GM15510 (cell line): ENCODE results near the gene KLF11.

Experiments used
- POLR2A ChIP-seq: IDR thresholded peaks from 3 replicates; pipeline ENCODE4 v1.6.1; 2011; ENCODE audit warnings: borderline replicate concordance; ENCODE audit not compliant: insufficient read length; ENCODE audit errors: extremely low read depth

Gene KLF11

GRCh38 chr2:10047616-10048500, 4.5 kb downstream of the KLF11 start:
- TF ChIP-seq POLR2A, result no peak

DNA sequence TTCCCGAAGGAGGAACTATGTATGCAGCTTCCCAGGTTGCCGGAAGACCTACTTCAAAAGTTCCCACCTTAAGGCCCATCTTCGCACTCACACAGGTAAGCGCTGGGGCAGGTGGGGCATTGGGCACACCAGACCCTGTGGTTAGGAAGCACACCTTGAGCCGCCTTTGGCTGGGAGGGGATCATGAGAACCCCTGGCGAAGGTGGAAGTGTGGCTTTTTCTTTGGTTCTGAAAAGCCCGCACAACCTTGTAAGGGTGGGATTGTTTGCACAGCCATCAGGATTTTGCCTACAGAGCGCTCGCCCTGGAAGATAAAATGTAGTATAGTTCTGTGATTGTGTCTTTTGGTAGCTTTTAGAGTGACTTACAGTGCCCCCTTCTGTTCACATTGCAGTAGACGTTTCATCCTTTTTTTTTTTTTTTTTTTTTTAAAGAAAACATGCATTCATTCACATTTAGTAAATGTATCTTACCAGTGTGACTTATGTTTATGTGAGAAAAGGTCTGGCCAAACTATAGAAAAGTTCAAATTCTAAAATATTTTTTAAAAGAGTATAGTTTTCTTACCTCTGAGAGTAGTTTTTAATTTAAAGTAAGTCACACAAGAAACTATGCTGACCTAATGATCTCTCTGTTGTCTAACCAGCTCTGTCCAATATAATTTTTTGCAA, 5.3 kb downstream of the KLF11 start:
- TF ChIP-seq POLR2A, result no peak

- TF ChIP-seq POLR2A, result no peak
Measured at GRCh38 chr2:10052216-10052615, 8.9 kb downstream of the KLF11 start.

DNA sequence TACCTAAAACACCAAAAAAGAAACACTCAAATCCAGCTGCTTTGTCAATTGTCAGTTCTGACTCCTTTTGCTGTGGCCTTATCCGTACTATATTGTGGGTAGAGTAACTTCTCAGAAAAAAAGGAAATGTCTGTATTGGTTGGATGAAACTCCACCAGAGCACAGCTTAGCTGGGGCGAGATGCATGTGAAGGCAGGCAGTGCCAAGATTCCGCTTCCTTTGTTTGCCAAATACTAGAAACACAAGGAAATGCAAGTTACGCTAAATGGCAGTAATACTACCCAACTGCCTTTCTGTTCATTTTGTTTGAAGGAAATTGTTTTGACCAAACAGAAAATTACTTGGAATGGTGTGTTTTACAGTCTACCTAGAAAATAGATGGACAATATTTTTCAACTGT, 10.0 kb downstream of the KLF11 start:
- TF ChIP-seq POLR2A, result no peak

- TF ChIP-seq POLR2A, result no peak
Measured at GRCh38 chr2:10054424-10054823, 11.1 kb downstream of the KLF11 start.

DNA sequence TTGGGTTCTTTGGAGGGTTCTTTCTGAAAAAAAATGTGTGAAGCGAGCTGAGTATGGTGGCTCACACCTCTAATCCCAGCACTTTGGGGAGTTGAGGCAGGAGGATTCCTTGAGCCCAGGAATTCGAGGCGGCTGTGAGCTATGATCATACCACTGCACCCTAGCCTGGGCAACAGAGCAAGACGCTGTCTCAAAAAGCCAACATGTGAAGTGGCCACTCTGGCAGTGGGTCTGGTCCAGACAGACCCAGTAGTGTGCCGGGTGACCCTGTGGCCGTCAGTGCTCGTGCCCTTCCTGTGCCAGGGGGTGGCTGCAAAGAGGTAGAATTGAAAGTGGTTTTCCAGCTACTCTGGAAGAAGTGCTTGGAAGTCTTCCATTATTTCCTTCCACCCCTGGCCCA, 11.6 kb downstream of the KLF11 start:
- no peak for TF ChIP-seq POLR2A

DNA sequence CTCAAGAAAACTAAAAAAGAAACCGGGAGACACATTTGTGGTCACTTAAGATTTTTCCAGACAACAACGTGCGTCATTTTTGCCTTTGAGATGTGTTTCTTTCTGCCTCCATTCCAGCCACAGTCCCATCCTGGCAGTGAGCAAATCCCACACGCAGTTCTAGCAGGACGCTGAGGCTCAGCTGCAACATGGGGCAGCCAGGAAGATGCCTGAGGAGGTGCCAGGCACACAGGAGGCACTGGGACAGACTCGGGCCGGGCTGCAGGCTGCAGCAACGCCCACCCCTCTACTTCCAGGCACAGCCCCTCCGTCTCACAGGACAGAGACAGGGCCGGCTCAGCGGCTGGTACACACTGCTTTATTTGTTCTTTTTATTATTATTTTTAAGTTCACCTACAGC, 13.1 kb downstream of the KLF11 start:
- no peak for TF ChIP-seq POLR2A

DNA sequence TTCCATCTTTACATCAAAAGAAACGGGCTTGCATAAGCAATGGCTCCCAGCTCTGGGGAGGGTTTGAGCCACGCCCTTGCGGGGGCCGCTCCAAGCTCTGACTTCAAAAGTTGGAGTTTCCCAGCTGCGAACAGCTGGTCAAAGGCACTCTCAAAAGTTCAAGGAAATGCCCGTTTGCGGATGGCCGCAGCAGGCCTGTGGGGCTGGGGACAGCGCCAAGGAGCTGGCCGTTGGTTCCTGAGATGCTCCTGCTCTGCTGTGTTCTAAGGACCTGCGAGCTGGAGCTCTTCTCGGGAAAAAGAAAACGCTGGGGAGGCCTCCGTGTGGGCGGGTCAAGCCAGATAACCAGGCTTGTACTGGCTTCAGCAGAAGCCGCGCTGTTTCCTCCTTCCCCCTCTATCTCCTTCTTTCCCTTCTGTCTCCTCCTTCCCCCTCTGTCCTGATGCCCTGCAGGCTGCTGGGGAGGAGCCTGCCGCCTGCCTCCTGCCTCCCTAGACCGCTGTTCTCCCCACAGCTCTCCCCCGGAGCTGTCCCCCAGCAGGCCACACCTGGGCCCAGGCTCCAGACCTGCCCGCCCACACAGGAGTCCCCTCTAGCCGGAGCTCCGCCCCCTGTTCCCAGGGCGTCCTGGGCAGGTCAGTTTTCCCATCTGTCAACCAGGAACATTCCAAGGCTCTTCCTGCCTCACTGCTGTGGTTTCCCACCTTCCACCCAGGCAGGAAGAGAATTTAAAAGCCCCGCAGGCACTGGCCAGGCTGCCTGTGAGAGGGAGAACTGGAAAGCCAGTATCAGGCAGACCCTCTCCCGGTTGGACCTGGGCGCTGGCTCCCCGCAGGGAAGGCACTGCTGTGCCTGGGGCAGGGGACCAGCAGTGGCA, 14.1 kb downstream of the KLF11 start:
- no peak for TF ChIP-seq POLR2A

DNA sequence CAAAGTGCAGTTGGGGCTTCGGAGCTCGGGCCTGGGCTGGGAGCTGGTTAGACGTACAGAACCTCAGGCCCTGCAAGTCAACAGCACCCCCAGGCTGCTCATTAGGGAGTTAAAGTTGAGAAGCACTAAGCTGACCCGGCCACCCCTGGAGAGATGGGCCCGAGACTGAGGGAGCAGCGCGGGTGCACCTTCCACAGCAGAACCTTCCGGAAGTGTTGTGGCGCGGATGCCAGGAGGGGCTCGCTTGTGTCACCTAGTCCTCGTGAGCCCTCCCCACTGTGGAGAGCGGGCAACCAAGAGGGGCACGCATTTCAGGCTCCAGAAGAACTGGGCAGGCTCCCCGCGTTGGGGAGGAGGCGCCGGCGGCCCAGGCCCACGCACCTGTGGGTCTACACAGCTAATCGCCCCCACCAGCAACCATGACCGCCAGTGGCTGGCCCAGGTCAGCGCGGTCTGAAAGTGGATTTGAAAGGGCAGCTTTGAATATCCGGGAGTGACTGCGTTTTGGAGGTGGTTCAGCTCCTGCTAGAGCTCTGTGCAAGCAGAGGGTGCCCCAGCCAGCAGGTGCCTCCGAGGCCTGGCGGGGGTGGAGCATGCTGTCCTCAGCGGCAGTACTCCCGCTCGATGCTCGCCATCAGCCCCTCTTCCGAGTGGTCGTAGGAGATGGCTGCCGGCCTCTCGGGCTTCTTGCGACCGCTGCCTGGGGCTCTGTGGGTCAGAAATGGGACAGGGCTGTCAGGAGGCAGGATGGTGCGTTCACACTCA, 15.1 kb downstream of the KLF11 start:
- TF ChIP-seq POLR2A, result no peak

GRCh38 chr2:10059016-10059351, 15.6 kb downstream of the KLF11 start:
- TF ChIP-seq POLR2A, result no peak

- no peak for TF ChIP-seq POLR2A
Measured at GRCh38 chr2:10059552-10060335, 16.4 kb downstream of the KLF11 start.

DNA sequence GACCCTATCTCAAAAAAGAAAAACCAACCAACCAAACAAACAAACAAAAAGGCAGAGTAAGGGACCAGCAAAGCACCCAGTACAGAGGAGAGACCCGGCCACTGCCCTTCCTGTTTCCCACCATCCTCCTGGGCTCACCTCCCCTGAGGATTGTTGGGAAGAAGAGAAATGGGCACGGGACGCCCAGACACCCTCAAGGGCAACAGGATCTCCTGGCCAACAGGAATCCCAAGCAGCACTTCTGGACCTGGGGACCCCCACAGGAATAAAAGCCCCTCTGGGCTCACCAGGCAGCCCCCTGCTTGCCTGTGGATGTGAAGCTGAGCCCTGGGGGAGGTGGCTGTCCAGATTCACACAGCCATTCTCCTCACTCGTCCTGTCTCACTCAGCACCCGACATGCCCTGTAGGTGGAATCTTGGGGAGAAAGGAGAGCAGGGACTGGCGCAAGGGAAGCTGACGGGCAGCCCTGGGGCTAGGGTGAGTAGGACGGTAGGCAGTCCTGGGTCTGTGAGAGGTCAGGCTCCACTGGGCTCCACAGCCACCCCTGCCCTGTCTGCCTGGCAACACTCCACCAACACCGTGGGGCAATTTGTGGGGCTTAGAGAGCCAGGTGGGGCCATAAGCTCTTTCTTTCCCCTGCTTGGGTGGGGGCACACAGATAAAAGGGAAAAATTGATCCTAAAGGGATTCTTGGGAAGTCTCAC, 18.0 kb downstream of the KLF11 start:
- TF ChIP-seq POLR2A, result no peak

GRCh38 chr2:10062931-10063365, 19.6 kb downstream of the KLF11 start:
- no peak for TF ChIP-seq POLR2A

GRCh38 chr2:10063566-10063965, 20.2 kb downstream of the KLF11 start:
- TF ChIP-seq POLR2A, result no peak
